Right renal cortex interstitium (tissue), 3 donors: Measurements from ENCODE around the gene RHOBTB1. TPM values are rescaled to one million over a fixed set of nuclear protein-coding genes. Genes with fewer than 3 reads are reported as not detected.

Experiments
- DNase-seq, 3 donors: peaks; one replicate each; pipeline ENCODE4 v3.0.0-alpha.2; 2013; ENCODE audit warnings: low read depth in 3 of 3, low spot score in 2 of 3
- polyA plus RNA-seq, 3 donors: library from polyadenylated mRNA; unstranded; fragments of 120-200 nt; gene quantifications; one replicate each; pipeline ENCODE4 v1.2.1, GENCODE V29; 2013; ENCODE audit not compliant: insufficient read length in 3 of 3

Gene RHOBTB1
- polyA plus RNA-seq, 3 donors, result 76.7 to 90.1 (median 87.4) TPM

GRCh38 chr10:60825520-60825919 lies 118.5 kb downstream of the RHOBTB1 start:
- DNase-seq, result no peak

- DNase-seq, result no peak
Observed at GRCh38 chr10:60823324-60823723, 120.7 kb downstream of the RHOBTB1 start.

- no peak for DNase-seq
Observed at GRCh38 chr10:60822809-60823208, 121.2 kb downstream of the RHOBTB1 start.

DNA sequence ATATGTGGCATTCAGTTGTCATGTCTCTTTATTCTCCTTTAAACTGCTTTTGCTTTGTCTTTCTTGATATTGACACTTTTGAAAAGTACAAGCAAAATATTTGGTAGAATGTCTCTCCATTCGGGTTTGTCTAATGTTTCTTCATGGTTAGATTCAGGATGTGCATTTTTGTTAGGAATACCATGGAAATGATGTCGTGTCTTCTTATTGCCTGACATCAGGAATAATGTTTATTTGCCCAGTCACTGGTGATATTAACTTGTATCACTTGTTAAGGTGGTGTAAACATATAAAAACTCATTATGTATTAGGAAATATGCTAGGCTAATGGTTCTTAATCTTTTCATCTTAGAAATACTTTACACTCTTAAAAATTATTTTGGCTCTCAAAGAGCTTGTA lies 122.3 kb downstream of the RHOBTB1 start:
- no peak for DNase-seq

GRCh38 chr10:60820093-60820754 lies 123.8 kb downstream of the RHOBTB1 start:
- no peak for DNase-seq

Other genes starting within 250 kb of the RHOBTB1 start
- gene CDK1, start 165.7 kb downstream of the RHOBTB1 start, polyA plus RNA-seq, result 10 to 100 TPM; 67.8 to 78.7 (median 78.2) TPM